Parathyroid adenoma (tissue), 2 donors: ENCODE results near the gene NAV1.

ENCODE experiments used
- H2AFZ ChIP-seq: fragments of 300-600 bp; sonication (generic); one replicate; pipeline ENCODE4 v1.7.0; 2017; ENCODE audit warnings: antibody characterized with exemption, mild to moderate bottlenecking
- H3K27ac ChIP-seq: fragments of 300-600 bp; sonication (generic); one replicate; pipeline ENCODE4 v1.7.0; 2017
- H3K27me3 ChIP-seq: fragments of 300-600 bp; sonication (generic); one replicate; pipeline ENCODE4 v1.7.0; 2017; ENCODE audit warnings: low read length; ENCODE audit not compliant: control insufficient read depth, insufficient read depth
- H3K36me3 ChIP-seq: fragments of 300-600 bp; sonication (generic); one replicate; pipeline ENCODE4 v1.7.0; 2017; ENCODE audit warnings: low read length; ENCODE audit not compliant: control insufficient read depth, insufficient read depth
- H3K4me1 ChIP-seq: fragments of 300-600 bp; sonication (generic); one replicate; pipeline ENCODE4 v1.7.0; 2017; ENCODE audit warnings: control low read depth
- H3K4me2 ChIP-seq: fragments of 300-600 bp; sonication (generic); one replicate; pipeline ENCODE4 v1.7.0; 2017; ENCODE audit warnings: low read length
- H3K4me3 ChIP-seq: fragments of 300-600 bp; sonication (generic); one replicate; pipeline ENCODE4 v1.7.0; 2017; ENCODE audit warnings: low read depth, low read length
- H3K79me2 ChIP-seq: fragments of 300-600 bp; sonication (generic); one replicate; pipeline ENCODE4 v1.7.0; 2017; ENCODE audit warnings: control low read depth
- H3K9ac ChIP-seq: fragments of 300-600 bp; sonication (generic); one replicate; pipeline ENCODE4 v1.7.0; 2017; ENCODE audit warnings: mild to moderate bottlenecking
- H3K9me3 ChIP-seq: fragments of 300-600 bp; sonication (generic); one replicate; pipeline ENCODE4 v1.7.0; 2017; ENCODE audit warnings: low read length; ENCODE audit not compliant: control insufficient read depth
- CTCF ChIP-seq: fragments of 300-600 bp; sonication (generic); IDR thresholded peaks from one replicate; pipeline ENCODE4 v1.7.0; 2017; ENCODE audit warnings: antibody characterized with exemption, mild to moderate bottlenecking
- donor health status: primary hyperparathyroidism.

NAV1 gene

GRCh38 chr1:201552941-201553351, 14.0 kb downstream of the NAV1 start:
- peaks cover 5% of the 10 kb centered on the region for H3K79me2 ChIP-seq
- no peaks in the 10 kb centered on the region for H3K9me3 ChIP-seq
- H3K27ac ChIP-seq = no peak overlapping the region
- H3K4me2 ChIP-seq = no peak overlapping the region
- H3K4me1 ChIP-seq = no peaks in the 10 kb centered on the region
- no peak overlapping the region for H2AFZ ChIP-seq
- no peak overlapping the region for H3K4me3 ChIP-seq
- no peaks in the 10 kb centered on the region for H3K27me3 ChIP-seq
- no peak for TF ChIP-seq CTCF
- no peak overlapping the region for H3K9ac ChIP-seq
- H3K36me3 ChIP-seq = no peaks in the 10 kb centered on the region

DNA sequence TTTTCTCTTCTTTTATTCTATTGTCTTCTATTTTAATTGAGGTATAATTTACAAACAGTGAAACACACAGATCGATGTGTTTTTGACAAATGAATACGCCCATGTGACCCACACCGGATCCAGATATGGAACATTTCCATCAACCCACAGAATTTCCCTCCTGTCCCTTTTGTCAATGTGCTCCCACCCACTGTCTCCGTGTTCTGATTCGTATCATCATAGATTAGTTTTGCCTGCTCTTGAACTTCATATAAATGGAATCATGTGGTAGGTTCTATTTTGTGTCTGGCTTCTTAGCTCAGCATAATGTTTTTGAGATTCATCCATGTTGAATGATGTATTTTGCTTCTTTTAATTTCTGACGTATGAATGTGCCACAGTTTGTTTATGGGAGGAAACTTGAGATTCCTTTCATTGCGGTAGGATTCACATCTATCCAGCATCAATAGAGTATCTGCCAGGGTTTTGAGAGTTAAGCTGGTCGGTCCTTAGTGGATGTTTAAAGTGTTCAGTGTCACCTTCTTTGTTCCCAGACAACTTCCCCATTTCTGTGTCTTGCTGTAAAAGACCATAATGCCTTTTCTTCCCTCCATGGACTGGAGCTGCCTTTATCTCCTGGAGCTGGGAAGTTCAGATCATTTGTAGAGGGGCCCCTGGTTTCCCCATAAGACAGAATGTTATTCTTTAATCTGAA, 14.7 kb downstream of the NAV1 start:
- Histone ChIP-seq H3K4me1 (no peaks in the 10 kb centered on the region), H3K4me3 (no peak overlapping the region), H3K36me3 (no peaks in the 10 kb centered on the region), H3K27me3 (no peaks in the 10 kb centered on the region), H3K79me2 (peaks cover 5% of the 10 kb centered on the region), H3K9ac (no peak overlapping the region), H3K27ac (no peak overlapping the region), H2AFZ (no peak overlapping the region), H3K9me3 (no peaks in the 10 kb centered on the region), H3K4me2 (no peak overlapping the region)
- no peak for TF ChIP-seq CTCF

DNA sequence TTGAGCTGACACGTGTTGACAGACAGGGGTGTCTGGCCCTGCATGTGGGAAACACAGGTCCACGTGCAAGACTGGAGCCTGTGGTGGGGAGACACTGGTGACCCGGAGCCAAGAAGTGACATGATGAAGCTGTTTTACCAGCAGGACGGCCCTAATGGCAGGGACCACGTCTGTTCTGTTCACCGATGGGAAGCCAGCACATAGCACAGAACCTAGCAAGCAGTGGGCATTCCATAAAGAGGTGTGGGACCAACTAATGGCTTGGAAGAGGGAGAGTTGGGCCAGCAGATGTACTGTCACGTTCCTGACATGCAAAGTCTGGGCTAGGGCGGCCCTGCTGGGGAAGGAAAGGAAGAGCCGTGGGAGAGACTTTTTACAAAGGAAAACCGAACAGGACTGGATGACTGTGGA, 15.3 kb downstream of the NAV1 start:
- H3K9me3 ChIP-seq = no peaks in the 10 kb centered on the region
- H3K27me3 ChIP-seq = no peaks in the 10 kb centered on the region
- H3K27ac ChIP-seq = no peak overlapping the region
- peaks cover 5% of the 10 kb centered on the region for H3K79me2 ChIP-seq
- H3K9ac ChIP-seq = no peak overlapping the region
- H2AFZ ChIP-seq = no peak overlapping the region
- no peak overlapping the region for H3K4me2 ChIP-seq
- no peaks in the 10 kb centered on the region for H3K4me1 ChIP-seq
- no peaks in the 10 kb centered on the region for H3K36me3 ChIP-seq
- no peak for TF ChIP-seq CTCF
- no peak overlapping the region for H3K4me3 ChIP-seq

DNA sequence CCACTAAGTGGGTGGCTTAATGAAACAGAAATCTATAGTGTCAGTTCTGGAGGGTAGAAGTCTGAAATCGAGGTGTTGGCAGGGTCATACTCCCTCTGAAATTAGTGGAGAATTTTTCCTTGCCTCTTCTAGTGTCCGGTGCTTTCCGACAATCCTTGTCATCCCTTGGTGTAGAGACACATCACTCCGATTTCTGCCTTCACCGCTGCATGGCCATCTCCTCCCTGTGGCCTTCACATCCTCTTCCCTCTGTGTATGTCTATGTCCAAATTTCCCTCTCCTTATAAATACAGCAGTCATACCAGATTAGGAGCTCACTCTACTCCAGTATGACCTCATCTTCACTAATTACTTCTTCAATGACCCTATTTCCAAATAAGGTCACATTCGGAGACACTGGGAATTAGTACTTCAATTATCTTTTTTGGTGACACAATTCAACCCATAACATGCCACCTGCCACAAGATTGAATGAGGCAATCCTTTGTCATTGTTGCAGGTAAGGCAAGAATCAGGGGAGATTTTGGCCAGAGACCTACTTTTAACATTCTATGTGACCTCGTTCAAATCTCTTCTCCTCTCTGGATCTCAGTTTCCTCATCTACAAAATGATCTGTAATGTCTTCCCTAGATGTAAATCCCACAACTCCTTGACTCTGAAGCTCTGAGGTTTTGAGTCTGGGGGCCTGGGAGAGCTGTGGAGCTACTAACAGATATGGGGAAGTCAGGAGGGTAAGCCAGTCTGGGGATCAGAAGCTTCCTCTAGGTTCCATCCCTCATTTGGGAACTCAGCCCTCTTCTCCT, 16.1 kb downstream of the NAV1 start:
- Histone ChIP-seq H3K9ac (no peak overlapping the region), H3K36me3 (no peaks in the 10 kb centered on the region), H2AFZ (no peak overlapping the region), H3K27ac (no peak overlapping the region), H3K4me2 (no peak overlapping the region), H3K4me3 (no peak overlapping the region), H3K79me2 (peaks cover 8% of the 10 kb centered on the region), H3K4me1 (no peaks in the 10 kb centered on the region), H3K9me3 (no peaks in the 10 kb centered on the region), H3K27me3 (no peaks in the 10 kb centered on the region)
- no peak for TF ChIP-seq CTCF
